ENCODE results near the gene CFAP299. TPM values are rescaled to one million over a fixed set of nuclear protein-coding genes. Genes with fewer than 3 reads are reported as not detected.

The CFAP299 gene
- total RNA-seq, 3 donors from 2014 or later: under 0.01 to 0.15 TPM; not detected in 1

- intact Hi-C loops (cut with DNase I; ENCODE audit: low total_unique reads): no loop called here
- Histone ChIP-seq H3K9me3 (no peaks in the 10 kb centered on the region), H3K4me3 (no peak overlapping the region), H3K27ac (no peak overlapping the region), H3K27me3 (no peaks in the 10 kb centered on the region), H3K36me3 (no peaks in the 10 kb centered on the region), H3K4me1 (no peaks in the 10 kb centered on the region)
- TF ChIP-seq CTCF (IDR thresholded peaks at IDR 0.05) (no peak), POLR2A (IDR thresholded peaks at IDR 0.05) (no peak), POLR2AphosphoS5 (IDR thresholded peaks at IDR 0.05) (no peak)
- no peak for DNase-seq (ENCODE audit: low spot score in 2 of 2)
Observed at GRCh38 chr4:80751200-80751599, 415.7 kb downstream of the CFAP299 start.

GRCh38 chr4:80767944-80768343 is 432.4 kb downstream of the CFAP299 start:
- Histone ChIP-seq H3K4me3 (no peak overlapping the region), H3K27me3 (no peaks in the 10 kb centered on the region), H3K27ac (no peak overlapping the region), H3K36me3 (no peaks in the 10 kb centered on the region), H3K9me3 (peaks cover 6 to 7% of the 10 kb centered on the region in 2 donors), H3K4me1 (no peaks in the 10 kb centered on the region)
- no peak for DNase-seq (ENCODE audit: low spot score in 2 of 2)
- intact Hi-C loops (cut with DNase I; ENCODE audit: low total_unique reads): no loop called here
- TF ChIP-seq POLR2A (IDR thresholded peaks at IDR 0.05) (no peak), CTCF (IDR thresholded peaks at IDR 0.05) (no peak), POLR2AphosphoS5 (IDR thresholded peaks at IDR 0.05) (no peak)

- Histone ChIP-seq H3K27me3 (no peaks in the 10 kb centered on the region), H3K4me3 (no peak overlapping the region), H3K27ac (no peak overlapping the region), H3K4me1 (no peaks in the 10 kb centered on the region), H3K9me3 (no peaks in the 10 kb centered on the region), H3K36me3 (no peaks in the 10 kb centered on the region)
- DNase-seq (ENCODE audit: low spot score in 2 of 2): no peak
- TF ChIP-seq CTCF (IDR thresholded peaks at IDR 0.05) (no peak), POLR2A (IDR thresholded peaks at IDR 0.05) (no peak), POLR2AphosphoS5 (IDR thresholded peaks at IDR 0.05) (no peak)
- intact Hi-C loops (cut with DNase I; ENCODE audit: low total_unique reads): no loop called here
Observed at GRCh38 chr4:80776168-80776567, 440.6 kb downstream of the CFAP299 start.

- TF ChIP-seq POLR2AphosphoS5 (IDR thresholded peaks at IDR 0.05): no peak
- TF ChIP-seq CTCF (IDR thresholded peaks at IDR 0.05): no peak
- no peak for TF ChIP-seq POLR2A (IDR thresholded peaks at IDR 0.05)
- no peaks in the 10 kb centered on the region for H3K36me3 ChIP-seq
Observed at GRCh38 chr4:80781431-80781830, 445.9 kb downstream of the CFAP299 start.

GRCh38 chr4:80787306-80787705 is 451.8 kb downstream of the CFAP299 start:
- Histone ChIP-seq H3K36me3 (no peaks in the 10 kb centered on the region), H3K27ac (no peak overlapping the region), H3K4me3 (no peak overlapping the region), H3K27me3 (no peaks in the 10 kb centered on the region), H3K9me3 (no peaks in the 10 kb centered on the region), H3K4me1 (no peaks in the 10 kb centered on the region)
- DNase-seq (ENCODE audit: low spot score in 2 of 2): no peak
- TF ChIP-seq POLR2A (IDR thresholded peaks at IDR 0.05): no peak
- TF ChIP-seq CTCF (IDR thresholded peaks at IDR 0.05): no peak
- no peak for TF ChIP-seq POLR2AphosphoS5 (IDR thresholded peaks at IDR 0.05)
- intact Hi-C loops (cut with DNase I; ENCODE audit: low total_unique reads): no loop called here

More at GRCh38 chr4:80781431-80781830, 445.9 kb downstream of the CFAP299 start:
- intact Hi-C loops (cut with DNase I; ENCODE audit: low total_unique reads): no loop called here
- Histone ChIP-seq H3K4me1 (no peaks in the 10 kb centered on the region), H3K9me3 (no peaks in the 10 kb centered on the region), H3K27me3 (no peaks in the 10 kb centered on the region), H3K27ac (no peak overlapping the region), H3K4me3 (no peak overlapping the region)
- no peak for DNase-seq (ENCODE audit: low spot score in 2 of 2)
